Measurements from ENCODE around the gene NLRX1.

- TF ChIP-seq EP300 (IDR thresholded peaks at IDR 0.05; ENCODE audit: borderline replicate concordance), result no peak
- TF ChIP-seq TCF12 (IDR thresholded peaks at IDR 0.05; ENCODE audit: low read depth), result no peak
- no peak for TF ChIP-seq REST (IDR thresholded peaks at IDR 0.05; ENCODE audit: low read depth)
- no peak for TF ChIP-seq TEAD4 (IDR thresholded peaks at IDR 0.05)
- TF ChIP-seq CEBPB (IDR thresholded peaks at IDR 0.05), result no peak
- TF ChIP-seq EGR1 (IDR thresholded peaks at IDR 0.05), result no peak
- no peak for TF ChIP-seq TAF1 (IDR thresholded peaks at IDR 0.05; ENCODE audit: low read depth)
- TF ChIP-seq FOXM1 (IDR thresholded peaks at IDR 0.05; ENCODE audit: borderline replicate concordance, low read depth), result no peak
These were observed 26.4 kb downstream of the NLRX1 start for GRCh38 chr11:119194811-119195440.

All from Ishikawa (cell line).